Osteocyte (in vitro differentiated cells): ENCODE measurements around the gene PNPLA1. TPM values are rescaled to one million over a fixed set of nuclear protein-coding genes. Genes with fewer than 3 reads are reported as not detected.

Source experiments
- DNase-seq: peaks from one replicate; pipeline ENCODE4 v3.0.0; 2021; ENCODE audit warnings: mixed read lengths; ENCODE audit not compliant: unreplicated experiment; ENCODE audit errors: extremely low spot score
- H3K27ac Mint-ChIP-seq: one replicate; pipeline ENCODE4 v1.8.0; 2021; ENCODE audit warnings: mild to moderate bottlenecking, mixed read lengths; ENCODE audit not compliant: unreplicated experiment
- H3K27me3 Mint-ChIP-seq: one replicate; pipeline ENCODE4 v1.8.0; 2021; ENCODE audit warnings: mixed read lengths; ENCODE audit not compliant: unreplicated experiment
- H3K36me3 Mint-ChIP-seq: one replicate; pipeline ENCODE4 v1.8.0; 2021; ENCODE audit warnings: mixed read lengths; ENCODE audit not compliant: unreplicated experiment
- H3K4me1 Mint-ChIP-seq: one replicate; pipeline ENCODE4 v1.8.0; 2021; ENCODE audit warnings: mixed read lengths; ENCODE audit not compliant: unreplicated experiment
- H3K4me3 Mint-ChIP-seq: one replicate; pipeline ENCODE4 v1.8.0; 2021; ENCODE audit warnings: mild to moderate bottlenecking, moderate library complexity, mixed read lengths; ENCODE audit not compliant: unreplicated experiment
- H3K9me3 Mint-ChIP-seq: one replicate; pipeline ENCODE4 v1.8.0; 2021; ENCODE audit warnings: mixed read lengths; ENCODE audit not compliant: unreplicated experiment
- total RNA-seq: library from RNA; stranded (reverse); gene quantifications from 2 replicates; pipeline ENCODE4 v1.2.1, GENCODE V29; 2021
- TF ChIP-seq, protein P1 (sequence below): fragments of 200-600 bp; sonication (generic); IDR thresholded peaks from 2 replicates; pipeline ENCODE4 v1.5.0; 2021; ENCODE audit warnings: antibody characterized with exemption, mild to moderate bottlenecking, moderate library complexity

Gene PNPLA1
- total RNA-seq, 1 donor from 2014 or later, result not detected

GRCh38 chr6:36318690-36319435 lies 49.0 kb downstream of the PNPLA1 start:
- Mint-ChIP-seq H3K27ac (no peak overlapping the region), H3K9me3 (no peaks in the 10 kb centered on the region), H3K4me1 (no peaks in the 10 kb centered on the region), H3K36me3 (no peaks in the 10 kb centered on the region), H3K27me3 (peaks cover 41% of the 10 kb centered on the region), H3K4me3 (no peak overlapping the region)
- no peak for DNase-seq
- TF ChIP-seq, protein P1, sequence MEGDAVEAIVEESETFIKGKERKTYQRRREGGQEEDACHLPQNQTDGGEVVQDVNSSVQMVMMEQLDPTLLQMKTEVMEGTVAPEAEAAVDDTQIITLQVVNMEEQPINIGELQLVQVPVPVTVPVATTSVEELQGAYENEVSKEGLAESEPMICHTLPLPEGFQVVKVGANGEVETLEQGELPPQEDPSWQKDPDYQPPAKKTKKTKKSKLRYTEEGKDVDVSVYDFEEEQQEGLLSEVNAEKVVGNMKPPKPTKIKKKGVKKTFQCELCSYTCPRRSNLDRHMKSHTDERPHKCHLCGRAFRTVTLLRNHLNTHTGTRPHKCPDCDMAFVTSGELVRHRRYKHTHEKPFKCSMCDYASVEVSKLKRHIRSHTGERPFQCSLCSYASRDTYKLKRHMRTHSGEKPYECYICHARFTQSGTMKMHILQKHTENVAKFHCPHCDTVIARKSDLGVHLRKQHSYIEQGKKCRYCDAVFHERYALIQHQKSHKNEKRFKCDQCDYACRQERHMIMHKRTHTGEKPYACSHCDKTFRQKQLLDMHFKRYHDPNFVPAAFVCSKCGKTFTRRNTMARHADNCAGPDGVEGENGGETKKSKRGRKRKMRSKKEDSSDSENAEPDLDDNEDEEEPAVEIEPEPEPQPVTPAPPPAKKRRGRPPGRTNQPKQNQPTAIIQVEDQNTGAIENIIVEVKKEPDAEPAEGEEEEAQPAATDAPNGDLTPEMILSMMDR, result no peak

DNA sequence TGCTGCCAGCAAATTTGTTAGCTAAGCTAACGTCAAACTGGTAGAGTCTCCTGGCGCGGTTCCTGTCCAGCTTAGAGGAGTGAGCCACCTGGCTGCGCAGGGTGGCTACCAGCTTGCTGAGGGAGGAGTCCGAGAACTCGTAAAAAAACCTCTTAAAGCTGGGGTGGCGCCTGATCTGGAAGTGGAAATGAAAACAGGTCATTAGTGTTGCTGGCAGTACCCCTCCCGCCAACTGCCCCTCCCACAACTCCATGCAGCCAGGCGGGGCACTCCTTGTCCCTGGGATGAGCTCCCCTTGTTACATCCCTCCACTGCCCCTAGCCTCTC lies 49.5 kb downstream of the PNPLA1 start:
- Mint-ChIP-seq H3K9me3 (no peaks in the 10 kb centered on the region), H3K27me3 (peaks cover 41% of the 10 kb centered on the region), H3K4me3 (no peak overlapping the region), H3K36me3 (no peaks in the 10 kb centered on the region), H3K27ac (no peak overlapping the region), H3K4me1 (no peaks in the 10 kb centered on the region)
- TF ChIP-seq, protein P1, result no peak
- DNase-seq, result no peak

- H3K27me3 Mint-ChIP-seq, result peaks cover 41% of the 10 kb centered on the region
- no peaks in the 10 kb centered on the region for H3K36me3 Mint-ChIP-seq
- DNase-seq, result no peak
- no peaks in the 10 kb centered on the region for H3K9me3 Mint-ChIP-seq
- no peak overlapping the region for H3K4me3 Mint-ChIP-seq
- TF ChIP-seq, protein P1, result no peak
- no peak overlapping the region for H3K27ac Mint-ChIP-seq
- no peaks in the 10 kb centered on the region for H3K4me1 Mint-ChIP-seq
Observed at GRCh38 chr6:36319821-36320220, 50.0 kb downstream of the PNPLA1 start.

DNA sequence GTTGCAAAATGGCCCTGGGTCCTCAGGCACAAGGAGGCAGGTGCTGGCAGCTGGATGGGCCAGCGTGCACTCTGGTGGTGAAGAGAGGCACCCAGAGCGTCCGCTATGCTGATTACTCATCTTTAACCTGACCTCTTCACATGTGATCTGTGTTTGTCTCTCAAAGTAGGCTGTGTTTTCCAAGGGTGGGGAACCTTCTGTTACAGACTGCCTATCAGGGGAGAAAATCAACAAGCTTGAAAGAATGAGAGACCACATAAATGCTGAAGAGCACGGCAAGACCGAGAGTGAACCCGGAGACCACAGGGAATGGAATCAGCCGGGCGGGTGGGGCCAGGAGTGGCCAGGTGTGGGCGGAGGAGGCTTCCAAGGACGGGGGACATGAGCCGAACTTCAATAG lies 50.6 kb downstream of the PNPLA1 start:
- Mint-ChIP-seq H3K27ac (no peak overlapping the region), H3K36me3 (no peaks in the 10 kb centered on the region), H3K9me3 (no peaks in the 10 kb centered on the region), H3K27me3 (peaks cover 43% of the 10 kb centered on the region), H3K4me1 (no peaks in the 10 kb centered on the region), H3K4me3 (no peak overlapping the region)
- TF ChIP-seq, protein P1, result no peak
- no peak for DNase-seq

- DNase-seq, result no peak
- no peaks in the 10 kb centered on the region for H3K9me3 Mint-ChIP-seq
- H3K36me3 Mint-ChIP-seq, result no peaks in the 10 kb centered on the region
- no peak overlapping the region for H3K4me3 Mint-ChIP-seq
- TF ChIP-seq, protein P1, result no peak
- H3K27ac Mint-ChIP-seq, result no peak overlapping the region
- H3K4me1 Mint-ChIP-seq, result peaks cover 2% of the 10 kb centered on the region
- H3K27me3 Mint-ChIP-seq, result peaks cover 42% of the 10 kb centered on the region
Observed at GRCh38 chr6:36322591-36322990, 52.7 kb downstream of the PNPLA1 start.
